Activated CD4-positive, alpha-beta T cell treated with anti-CD3 and anti-CD28 coated beads, Interleukin-2, amount 10 ng/mL, durations not matched to agents 7 days and 5 days (primary cell): ENCODE results near the gene C17orf107. TPM values are rescaled to one million over a fixed set of nuclear protein-coding genes. Genes with fewer than 3 reads are reported as not detected.
"Not testable (repeated sequence)": the region's sequence is repeated elsewhere in the genome, so short reads cannot be mapped to it uniquely, and the experiment has no call there.

Experiments used
- CTCF ChIA-PET: fragments of 350-600 bp; sonication (Branson Sonifier 250); formaldehyde crosslinking; loops from one replicate; lab custom pipeline; 2021; ENCODE audit warnings: antibody characterized with exemption; lab: Charles Lee
- POLR2A ChIA-PET: fragments of 350-600 bp; sonication (Branson Sonifier 250); formaldehyde crosslinking; loops from one replicate; lab custom pipeline; 2021; ENCODE audit warnings: antibody characterized with exemption; lab: Charles Lee
- DNase-seq: peaks from one replicate; pipeline ENCODE4 v3.0.0-alpha.2; 2020
- H3K27ac Mint-ChIP-seq: one replicate; pipeline ENCODE4 v1.8.0; 2021; ENCODE audit warnings: mild to moderate bottlenecking, moderate library complexity, mixed read lengths
- H3K27me3 Mint-ChIP-seq: one replicate; pipeline ENCODE4 v1.8.0; 2021; ENCODE audit warnings: mixed read lengths
- H3K36me3 Mint-ChIP-seq: one replicate; pipeline ENCODE4 v1.8.0; 2021; ENCODE audit warnings: low read depth, mixed read lengths
- H3K4me1 Mint-ChIP-seq: one replicate; pipeline ENCODE4 v1.8.0; 2021; ENCODE audit warnings: mixed read lengths
- H3K4me3 Mint-ChIP-seq: one replicate; pipeline ENCODE4 v1.8.0; 2021; ENCODE audit warnings: mild to moderate bottlenecking, moderate library complexity, mixed read lengths
- H3K9me3 Mint-ChIP-seq: one replicate; pipeline ENCODE4 v1.8.0; 2021; ENCODE audit warnings: mixed read lengths
- total RNA-seq, 2 experiments: library from RNA; stranded (reverse); gene quantifications; one replicate each; pipeline ENCODE4 v1.2.3, GENCODE V29; 2021

The C17orf107 gene
- total RNA-seq, 2 experiments from 2014 or later = 0.77 to 0.92 TPM

DNA sequence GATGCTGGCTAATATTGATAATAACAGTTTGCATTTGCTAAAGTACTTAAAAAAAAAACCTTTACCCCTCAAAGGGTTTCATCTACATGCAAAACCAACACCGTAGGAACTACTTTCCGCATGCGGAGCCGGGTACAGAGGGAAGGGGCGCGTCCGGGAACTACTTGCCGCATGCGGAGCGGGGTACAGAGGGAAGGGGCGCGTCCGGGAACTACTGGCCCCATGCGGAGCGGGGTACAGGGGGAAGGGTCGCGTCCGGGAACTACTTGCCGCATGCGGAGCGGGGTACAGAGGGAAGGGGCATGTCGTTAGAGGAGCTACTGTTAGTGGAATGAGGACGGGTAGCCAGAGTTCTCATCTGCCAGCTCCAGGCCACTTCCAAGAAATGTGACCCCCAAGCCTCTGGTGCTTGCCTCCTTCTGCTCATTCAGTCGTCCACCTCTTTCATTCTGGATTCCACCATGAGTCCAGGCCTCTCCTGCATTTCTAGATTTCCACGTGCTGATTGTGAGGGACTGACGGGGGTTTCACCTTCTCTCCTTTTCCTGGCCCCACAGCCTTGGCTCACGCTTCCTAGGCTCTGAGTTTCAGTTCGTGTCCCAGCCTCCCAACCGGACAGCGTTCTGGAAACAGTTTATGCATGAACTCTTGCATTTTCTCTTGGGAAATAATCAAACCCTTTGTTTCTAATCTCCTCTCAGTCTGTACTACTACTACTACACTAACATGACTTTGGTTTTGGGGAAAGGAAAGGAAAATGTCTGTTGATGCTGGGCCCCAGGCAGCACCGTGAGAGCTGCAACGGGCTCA lies 39.3 kb upstream of the C17orf107 start:
- Mint-ChIP-seq H3K4me3 (no peak overlapping the region), H3K27ac (no peak overlapping the region), H3K9me3 (no peaks in the 10 kb centered on the region), H3K36me3 (peaks cover 13% of the 10 kb centered on the region), H3K27me3 (no peaks in the 10 kb centered on the region), H3K4me1 (peaks cover 12% of the 10 kb centered on the region)
- CTCF ChIA-PET = interaction anchor here (1.6 kb wide), 1 partner anchor 40 kb away, joined by 3 read pairs; no protein-coding TSS in a partner anchor
- DNase-seq = no peak
- POLR2A ChIA-PET = no interaction called here

DNA sequence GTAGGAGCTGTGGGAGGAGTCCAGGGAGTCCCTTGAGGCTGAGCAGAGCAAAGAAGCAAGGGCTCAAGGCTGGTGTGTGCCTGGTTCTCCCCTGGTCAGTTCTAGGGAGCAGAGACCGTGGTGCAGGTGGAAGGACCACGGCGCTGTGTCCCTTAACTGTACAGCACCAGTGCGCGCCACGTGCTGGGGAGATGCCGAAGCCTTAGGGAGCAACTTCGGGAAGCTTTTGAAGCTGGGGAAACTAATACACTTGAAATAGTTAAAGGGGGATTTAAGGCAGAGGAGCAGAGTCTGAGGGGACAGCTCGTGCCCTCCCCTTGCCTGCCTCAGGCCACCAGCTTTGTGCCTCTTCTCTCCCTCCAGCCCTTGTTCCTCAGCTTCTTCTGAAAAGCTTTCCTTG lies 38.7 kb upstream of the C17orf107 start:
- peaks cover 12% of the 10 kb centered on the region for H3K4me1 Mint-ChIP-seq
- POLR2A ChIA-PET = no interaction called here
- H3K4me3 Mint-ChIP-seq = no peak overlapping the region
- H3K9me3 Mint-ChIP-seq = no peaks in the 10 kb centered on the region
- no peak for DNase-seq
- peaks cover 13% of the 10 kb centered on the region for H3K36me3 Mint-ChIP-seq
- no peak overlapping the region for H3K27ac Mint-ChIP-seq
- CTCF ChIA-PET = interaction anchor here (1.0 kb wide), 1 partner anchor 21 kb away, joined by 3 read pairs; no protein-coding TSS in a partner anchor
- H3K27me3 Mint-ChIP-seq = no peaks in the 10 kb centered on the region

DNA sequence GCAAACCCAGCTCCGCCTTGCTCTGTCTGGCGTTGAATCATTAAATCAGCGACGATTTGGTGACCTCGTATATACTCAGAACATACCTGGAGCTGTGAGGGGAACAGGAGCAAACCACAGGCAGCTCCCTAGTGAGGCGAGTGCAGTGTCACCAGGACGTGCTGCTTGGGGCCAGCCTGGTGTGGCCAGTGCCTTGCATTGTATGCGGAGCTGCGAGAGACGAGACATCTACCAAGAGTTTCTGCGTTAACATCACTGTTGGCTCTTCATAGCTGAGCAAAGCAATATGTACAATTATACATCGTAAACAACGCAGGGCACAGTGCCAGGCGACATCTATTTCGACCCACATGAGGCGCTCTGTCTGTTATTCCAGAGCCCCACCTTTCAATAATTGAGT lies 38.3 kb upstream of the C17orf107 start:
- peaks cover 12% of the 10 kb centered on the region for H3K4me1 Mint-ChIP-seq
- no peak overlapping the region for H3K4me3 Mint-ChIP-seq
- no peak for DNase-seq
- peaks cover 12% of the 10 kb centered on the region for H3K36me3 Mint-ChIP-seq
- CTCF ChIA-PET = interaction anchor here (1.0 to 1.1 kb wide), 2 partner anchors 18 to 20 kb away, joined by 3 read pairs; no protein-coding TSS in a partner anchor
- H3K9me3 Mint-ChIP-seq = no peaks in the 10 kb centered on the region
- POLR2A ChIA-PET = no interaction called here
- no peaks in the 10 kb centered on the region for H3K27me3 Mint-ChIP-seq
- H3K27ac Mint-ChIP-seq = no peak overlapping the region

DNA sequence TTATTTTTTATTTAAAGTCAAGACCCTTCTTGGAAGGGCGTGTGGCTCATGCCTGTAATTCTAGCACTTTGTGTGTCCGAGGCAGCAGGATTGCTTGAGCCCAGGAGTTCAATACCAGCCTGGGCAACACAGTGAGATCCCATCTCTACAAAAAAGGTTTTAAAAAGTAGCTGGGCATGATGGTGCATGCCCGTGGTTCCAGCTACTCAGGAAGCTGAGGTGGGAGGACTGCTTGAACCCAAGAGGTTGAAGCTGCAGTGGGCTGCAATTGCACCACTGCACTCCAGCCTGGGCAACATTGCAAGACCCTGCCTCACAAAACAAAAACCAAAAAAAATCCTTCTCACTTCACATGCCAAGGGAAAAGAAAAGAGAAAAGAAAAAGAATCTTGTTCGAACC lies 36.6 kb upstream of the C17orf107 start:
- no peaks in the 10 kb centered on the region for H3K27me3 Mint-ChIP-seq
- peaks cover 11% of the 10 kb centered on the region for H3K4me1 Mint-ChIP-seq
- H3K4me3 Mint-ChIP-seq = no peak overlapping the region
- DNase-seq = no peak
- CTCF ChIA-PET = no interaction called here
- no peaks in the 10 kb centered on the region for H3K9me3 Mint-ChIP-seq
- H3K27ac Mint-ChIP-seq = no peak overlapping the region
- peaks cover 4% of the 10 kb centered on the region for H3K36me3 Mint-ChIP-seq
- POLR2A ChIA-PET = no interaction called here

DNA sequence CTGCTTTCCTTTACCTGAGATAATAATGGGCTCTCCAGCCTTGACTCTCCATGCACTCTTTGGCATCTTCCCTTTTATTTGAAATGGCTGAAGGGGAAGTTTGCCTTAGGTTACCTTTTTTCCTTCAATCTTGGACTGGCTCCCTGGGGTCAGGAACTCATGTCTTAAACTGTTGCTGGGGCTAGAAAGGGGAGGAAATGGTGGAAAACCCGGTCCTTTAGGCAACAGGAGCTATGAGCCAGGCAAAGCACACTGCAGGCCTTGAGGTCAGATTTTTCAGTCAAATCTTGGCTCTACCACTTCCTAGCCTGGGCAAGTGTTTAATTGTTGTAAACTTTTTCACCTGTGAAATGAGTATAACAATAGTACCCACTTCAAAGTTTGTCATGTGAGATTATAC lies 36.0 kb upstream of the C17orf107 start:
- H3K27me3 Mint-ChIP-seq = no peaks in the 10 kb centered on the region
- no peaks in the 10 kb centered on the region for H3K9me3 Mint-ChIP-seq
- no peak overlapping the region for H3K4me3 Mint-ChIP-seq
- peaks cover 9% of the 10 kb centered on the region for H3K4me1 Mint-ChIP-seq
- H3K36me3 Mint-ChIP-seq = peaks cover 4% of the 10 kb centered on the region
- POLR2A ChIA-PET = no interaction called here
- CTCF ChIA-PET = interaction anchor here (0.9 kb wide), 1 partner anchor 11 kb away, joined by 4 read pairs; no protein-coding TSS in a partner anchor
- DNase-seq = no peak
- H3K27ac Mint-ChIP-seq = no peak overlapping the region

DNA sequence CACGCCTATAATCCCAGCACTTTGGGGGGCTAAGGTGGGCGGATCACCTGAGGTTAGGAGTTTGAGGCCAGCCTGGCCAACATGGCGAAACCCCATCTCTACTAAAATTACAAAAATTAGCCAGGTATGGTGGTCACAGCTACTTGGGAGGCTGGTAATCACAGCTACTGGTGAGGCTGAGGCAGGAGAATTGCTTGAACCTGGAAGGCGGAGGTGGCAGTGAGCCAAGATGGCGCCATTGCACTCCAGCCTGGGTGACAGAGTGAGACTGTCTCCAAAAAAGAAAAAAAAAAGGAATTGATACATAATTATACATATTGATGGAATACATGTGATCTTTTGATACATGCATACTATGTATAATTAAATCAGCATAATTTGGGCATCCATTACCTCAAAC lies 31.8 kb upstream of the C17orf107 start:
- H3K27ac Mint-ChIP-seq, POLR2A ChIA-PET, H3K4me3 Mint-ChIP-seq, CTCF ChIA-PET, H3K27me3 Mint-ChIP-seq, H3K4me1 Mint-ChIP-seq, DNase-seq, H3K36me3 Mint-ChIP-seq, H3K9me3 Mint-ChIP-seq: not testable (repeated sequence)

DNA sequence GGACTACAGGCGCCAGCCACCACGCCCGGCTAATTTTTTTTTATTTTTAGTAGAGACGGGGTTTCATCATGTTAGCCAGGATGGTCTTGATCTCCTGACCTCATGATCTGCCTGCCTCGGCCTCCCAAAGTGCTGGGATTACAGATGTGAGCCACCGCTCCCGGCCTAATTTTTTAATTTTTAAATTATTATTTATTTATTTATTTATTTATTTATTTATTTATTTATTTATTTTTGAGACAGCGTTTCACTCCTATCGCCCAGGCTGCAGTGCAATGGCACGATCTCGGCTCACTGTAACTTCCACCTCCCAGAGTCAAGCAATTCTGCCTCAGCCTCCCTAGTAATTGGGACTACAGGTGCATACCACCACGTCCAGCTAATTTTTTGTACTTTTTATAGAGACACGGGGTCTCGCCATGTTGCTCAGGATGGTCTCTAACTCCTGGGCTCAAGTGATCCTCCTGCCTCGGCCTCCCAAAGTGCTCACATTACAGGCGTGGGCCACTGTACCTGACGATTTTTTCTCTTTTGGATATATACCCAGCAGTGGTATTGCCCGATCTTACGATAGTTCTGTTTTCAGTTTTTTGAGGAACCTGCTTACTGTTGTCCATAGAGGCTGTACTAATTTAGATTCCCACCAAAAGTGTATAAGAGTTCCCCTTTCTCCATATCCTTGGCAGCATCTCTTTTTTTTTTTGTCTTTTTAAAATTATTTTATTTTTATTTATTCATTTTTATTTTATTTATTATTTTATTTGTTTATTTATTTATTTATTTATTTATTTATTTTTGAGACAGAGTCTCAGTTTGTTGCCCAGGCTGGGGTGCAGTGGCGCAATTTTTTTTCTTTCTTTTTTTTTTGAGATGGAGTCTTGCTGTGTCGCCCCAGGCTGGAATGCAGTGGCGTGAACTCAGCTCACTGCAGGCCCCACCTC lies 30.0 kb upstream of the C17orf107 start:
- ChIA-PET CTCF (interaction anchor here (0.6 to 0.7 kb wide), 3 partner anchors 44 to 925 kb away, joined by 3 read pairs; no protein-coding TSS in a partner anchor), POLR2A (interaction anchor here (0.6 kb wide), 1 partner anchor 11 kb away, joined by 5 read pairs; no protein-coding TSS in a partner anchor)
- not testable (repeated sequence) for H3K27me3 Mint-ChIP-seq, H3K36me3 Mint-ChIP-seq, H3K4me1 Mint-ChIP-seq, DNase-seq, H3K27ac Mint-ChIP-seq, H3K9me3 Mint-ChIP-seq, H3K4me3 Mint-ChIP-seq

DNA sequence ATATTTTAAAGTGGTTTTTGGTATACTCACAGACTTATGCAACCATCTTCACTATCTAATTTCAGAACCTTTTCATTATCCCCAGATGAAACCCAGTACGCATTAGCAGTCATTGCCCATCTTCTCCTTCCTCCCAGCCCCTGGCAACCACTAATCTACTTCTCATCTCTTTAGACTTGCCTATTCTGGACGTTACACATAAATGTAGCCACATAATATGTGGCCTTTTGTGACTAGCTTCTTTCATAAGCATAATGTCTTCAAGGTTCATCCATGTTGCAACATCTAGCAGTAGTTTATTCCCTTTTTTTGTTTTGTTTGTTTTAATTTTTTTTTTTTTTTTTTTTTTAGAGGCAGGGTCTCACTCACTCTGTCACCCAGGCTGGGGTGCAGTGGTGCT lies 28.5 kb upstream of the C17orf107 start:
- H3K27me3 Mint-ChIP-seq = no peaks in the 10 kb centered on the region
- H3K27ac Mint-ChIP-seq = no peak overlapping the region
- no peaks in the 10 kb centered on the region for H3K9me3 Mint-ChIP-seq
- peaks cover 5% of the 10 kb centered on the region for H3K36me3 Mint-ChIP-seq
- ChIA-PET CTCF (interaction anchor here (0.7 kb wide), 1 partner anchor 52 kb away, joined by 3 read pairs; no protein-coding TSS in a partner anchor), POLR2A (no interaction called here)
- no peak overlapping the region for H3K4me3 Mint-ChIP-seq
- H3K4me1 Mint-ChIP-seq = peaks cover 5% of the 10 kb centered on the region
- no peak for DNase-seq

DNA sequence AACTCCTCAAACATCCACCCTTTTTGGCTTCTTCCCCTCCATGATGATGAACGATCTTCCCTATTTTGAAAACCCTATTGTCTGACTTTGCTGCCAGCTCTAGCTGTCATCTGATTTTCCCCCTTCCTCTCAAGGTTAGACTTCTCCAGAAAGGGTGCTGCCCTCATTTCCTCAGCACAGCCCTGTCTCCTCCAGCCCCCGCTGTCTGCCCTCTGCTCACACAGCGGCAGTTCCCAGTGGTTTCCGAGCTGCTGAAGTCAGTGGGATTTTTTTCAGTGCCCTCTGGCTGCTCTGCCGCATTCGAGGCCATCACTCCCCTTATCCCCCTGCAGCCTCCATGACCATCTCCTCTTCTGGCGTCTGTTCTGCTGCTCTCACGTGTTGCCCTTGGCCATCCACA lies 26.6 kb upstream of the C17orf107 start:
- no peak overlapping the region for H3K27ac Mint-ChIP-seq
- ChIA-PET POLR2A (no interaction called here), CTCF (no interaction called here)
- no peaks in the 10 kb centered on the region for H3K9me3 Mint-ChIP-seq
- peaks cover 5% of the 10 kb centered on the region for H3K36me3 Mint-ChIP-seq
- H3K4me3 Mint-ChIP-seq = no peak overlapping the region
- H3K4me1 Mint-ChIP-seq = peaks cover 5% of the 10 kb centered on the region
- no peaks in the 10 kb centered on the region for H3K27me3 Mint-ChIP-seq
- no peak for DNase-seq

DNA sequence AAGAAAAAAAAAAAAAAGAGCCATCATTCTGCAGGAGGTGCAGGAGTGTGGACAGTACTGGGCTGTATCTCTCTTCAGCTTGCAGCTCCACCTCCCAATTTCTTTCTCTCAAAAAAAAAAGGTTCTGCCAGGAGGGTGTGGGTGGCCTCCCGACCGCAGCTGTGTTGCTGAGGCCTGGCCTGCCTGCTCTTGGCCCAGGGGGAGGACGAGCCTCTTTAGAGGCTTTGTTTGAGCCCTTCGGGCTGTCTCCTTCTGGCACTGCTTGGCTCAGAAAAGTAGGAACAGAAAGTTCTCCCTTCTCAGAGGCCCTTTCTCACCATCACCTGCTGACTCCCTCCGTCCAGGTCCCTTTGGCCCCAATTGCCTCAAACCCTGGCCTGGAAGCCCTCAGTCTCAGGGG lies 22.2 kb upstream of the C17orf107 start:
- no peak overlapping the region for H3K27ac Mint-ChIP-seq
- no peaks in the 10 kb centered on the region for H3K27me3 Mint-ChIP-seq
- CTCF ChIA-PET = interaction anchor here (0.5 to 2.4 kb wide), 5 partner anchors 105 to 573 kb away, joined by 3 to 6 read pairs (median 3); partner anchors contain the start of gene ARRB2
- POLR2A ChIA-PET = no interaction called here
- H3K4me1 Mint-ChIP-seq = peaks cover 5% of the 10 kb centered on the region
- H3K4me3 Mint-ChIP-seq = no peak overlapping the region
- no peaks in the 10 kb centered on the region for H3K9me3 Mint-ChIP-seq
- peaks cover 8% of the 10 kb centered on the region for H3K36me3 Mint-ChIP-seq
- DNase-seq = no peak

DNA sequence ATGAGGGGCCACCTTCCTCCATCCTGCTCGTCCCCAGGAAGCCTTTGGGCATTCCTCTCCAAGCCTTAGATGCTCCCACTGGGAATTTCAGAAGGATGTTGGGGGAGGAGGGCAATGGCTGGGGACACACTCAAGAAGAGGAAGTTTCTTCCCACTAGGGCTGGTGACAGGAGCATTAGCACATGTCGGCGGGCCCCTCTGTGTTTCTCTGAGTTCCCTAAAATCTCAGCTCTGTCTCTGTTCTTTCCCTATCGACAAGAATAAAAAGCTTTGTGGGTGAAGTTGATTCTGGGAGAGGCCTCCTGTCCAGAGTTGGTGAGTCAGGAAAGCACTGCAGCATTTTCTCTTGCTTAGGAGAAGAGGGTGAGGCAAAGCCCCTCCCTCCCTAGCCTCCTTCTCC lies 19.7 kb upstream of the C17orf107 start:
- DNase-seq = no peak
- H3K27me3 Mint-ChIP-seq = no peaks in the 10 kb centered on the region
- H3K27ac Mint-ChIP-seq = no peak overlapping the region
- H3K36me3 Mint-ChIP-seq = peaks cover 13% of the 10 kb centered on the region
- H3K4me3 Mint-ChIP-seq = no peak overlapping the region
- H3K9me3 Mint-ChIP-seq = no peaks in the 10 kb centered on the region
- ChIA-PET POLR2A (no interaction called here), CTCF (interaction anchor here (1.4 kb wide), 1 partner anchor 90 kb away, joined by 3 read pairs; no protein-coding TSS in a partner anchor)
- peaks cover 2% of the 10 kb centered on the region for H3K4me1 Mint-ChIP-seq

DNA sequence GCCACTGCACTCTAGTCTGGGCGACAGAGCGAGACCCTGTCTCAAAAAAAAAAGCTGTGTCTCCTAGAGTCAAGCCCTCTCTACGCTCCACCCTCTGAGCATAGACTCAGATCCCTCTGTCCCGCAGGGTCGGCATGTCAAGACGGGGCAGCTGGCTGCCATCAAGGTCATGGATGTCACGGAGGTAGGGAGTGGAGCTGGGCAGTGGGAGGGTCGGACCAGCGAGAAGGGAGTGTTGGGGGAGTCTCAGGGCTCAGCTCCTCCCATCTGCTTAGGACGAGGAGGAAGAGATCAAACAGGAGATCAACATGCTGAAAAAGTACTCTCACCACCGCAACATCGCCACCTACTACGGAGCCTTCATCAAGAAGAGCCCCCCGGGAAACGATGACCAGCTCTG lies 18.5 kb upstream of the C17orf107 start:
- no peaks in the 10 kb centered on the region for H3K27me3 Mint-ChIP-seq
- H3K27ac Mint-ChIP-seq = no peak overlapping the region
- ChIA-PET POLR2A (no interaction called here), CTCF (interaction anchor here (0.7 to 1.9 kb wide), 5 partner anchors 20 to 199 kb away, joined by 3 to 4 read pairs (median 3); no protein-coding TSS in a partner anchor)
- no peak for DNase-seq
- H3K4me1 Mint-ChIP-seq = peaks cover 2% of the 10 kb centered on the region
- H3K4me3 Mint-ChIP-seq = no peak overlapping the region
- H3K36me3 Mint-ChIP-seq = peaks cover 25% of the 10 kb centered on the region
- no peaks in the 10 kb centered on the region for H3K9me3 Mint-ChIP-seq
